Stimulated activated CD4-positive, alpha-beta T cell treated with anti-CD3 and anti-CD28 coated beads, Interleukin-4, amount 100 ng/mL, for 4 hours (primary cell): Measurements from ENCODE around the gene KRTAP12-1.

Experiments
- DNase-seq, 2 experiments: peaks; one replicate each; pipeline ENCODE4 v3.0.0-alpha.2; 2020

Gene KRTAP12-1, protein sequence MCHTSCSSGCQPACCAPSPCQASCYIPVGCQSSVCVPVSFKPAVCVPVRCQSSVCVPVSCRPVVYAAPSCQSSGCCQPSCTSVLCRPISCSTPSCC

DNA sequence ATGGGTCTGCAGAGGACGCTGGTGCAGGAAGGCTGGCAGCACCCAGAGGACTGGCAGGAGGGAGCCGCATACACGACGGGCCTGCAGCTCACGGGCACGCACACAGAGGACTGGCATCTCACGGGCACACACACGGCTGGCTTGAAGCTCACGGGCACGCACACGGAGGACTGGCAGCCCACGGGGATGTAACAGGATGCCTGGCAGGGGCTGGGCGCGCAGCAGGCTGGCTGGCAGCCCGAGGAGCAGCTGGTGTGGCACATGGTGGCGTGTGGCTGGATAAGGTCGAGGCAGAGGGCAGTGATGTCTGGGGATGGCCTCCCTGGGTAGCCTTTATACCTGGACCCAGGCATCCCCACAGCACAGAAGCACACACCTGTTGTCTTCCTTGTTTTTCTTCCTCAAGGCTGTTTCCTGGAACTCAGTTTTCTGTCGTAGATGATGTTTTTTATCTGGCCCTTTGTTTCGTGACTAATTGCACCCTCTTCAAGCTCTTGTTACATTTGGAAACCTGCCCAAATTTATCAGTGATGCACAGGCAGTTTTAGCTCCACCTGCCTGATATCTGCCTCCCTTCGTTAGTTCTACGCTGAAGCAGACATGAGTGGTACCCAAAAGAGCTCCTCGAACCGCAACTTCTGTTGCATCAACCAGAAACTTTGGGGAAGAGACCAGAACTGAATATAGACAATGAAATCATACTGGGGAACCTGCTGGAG, at the start of gene KRTAP12-1:
Gene KRTAP12-1 (minus strand): TSS at position 303 of the 719 bp plus-strand sequence. CDS start 40 bp downstream, at position 263.
- no peak for DNase-seq

- DNase-seq: no peak
These were observed 49.1 kb upstream of the KRTAP12-1 start for GRCh38 chr21:44730951-44731579.

DNA sequence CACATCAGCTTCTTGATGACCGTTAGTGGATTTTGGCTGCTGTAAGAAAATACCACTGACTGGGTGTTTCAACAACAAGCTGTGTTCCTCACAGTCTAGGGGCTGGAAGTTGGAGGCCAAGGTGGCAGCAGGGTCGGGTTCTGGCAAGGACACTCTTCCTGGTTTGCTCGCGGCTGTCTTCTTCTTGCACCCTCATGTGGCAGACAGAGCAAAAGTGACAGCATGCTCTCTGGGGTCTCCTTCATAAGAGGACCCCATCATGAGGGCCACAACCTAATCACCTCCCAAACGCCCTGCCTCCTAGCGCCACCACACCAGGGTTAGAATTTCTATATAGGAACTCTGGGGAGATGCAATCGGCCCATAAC, 48.0 kb upstream of the KRTAP12-1 start:
- DNase-seq: no peak

DNA sequence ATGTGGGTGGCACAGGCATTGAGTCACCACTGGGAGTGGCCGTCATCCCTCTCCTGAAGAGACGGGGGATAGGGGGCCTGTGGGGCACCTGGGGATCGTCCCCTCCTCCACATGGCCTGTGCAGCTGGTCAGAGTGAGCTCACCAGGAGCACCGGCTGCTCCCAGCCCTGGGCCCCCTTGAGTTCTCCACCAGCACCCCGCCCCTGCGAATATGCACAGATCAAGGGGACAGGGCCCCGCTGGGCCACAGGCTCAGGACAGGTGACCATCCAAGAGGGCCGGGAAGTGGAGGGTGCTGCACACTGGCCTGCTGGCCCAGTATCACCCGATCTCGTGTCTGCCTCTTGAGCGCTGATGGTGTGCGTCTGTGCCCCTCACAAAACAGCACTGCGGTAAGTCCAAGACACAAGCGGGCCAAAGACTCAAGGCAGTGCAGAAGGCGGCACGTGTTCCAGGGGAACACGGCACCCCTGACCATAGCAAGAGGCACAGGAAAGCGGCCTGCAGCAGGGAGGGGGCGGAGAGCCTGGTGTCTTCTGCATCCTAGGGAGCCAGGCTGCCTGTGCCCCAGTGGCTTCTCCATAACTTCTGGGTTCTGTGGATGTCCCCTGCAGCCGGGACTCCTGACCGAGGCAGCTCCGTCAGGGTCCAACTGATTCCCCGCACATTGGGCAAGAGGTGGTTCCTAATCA, 47.5 kb upstream of the KRTAP12-1 start:
- no peak for DNase-seq

DNA sequence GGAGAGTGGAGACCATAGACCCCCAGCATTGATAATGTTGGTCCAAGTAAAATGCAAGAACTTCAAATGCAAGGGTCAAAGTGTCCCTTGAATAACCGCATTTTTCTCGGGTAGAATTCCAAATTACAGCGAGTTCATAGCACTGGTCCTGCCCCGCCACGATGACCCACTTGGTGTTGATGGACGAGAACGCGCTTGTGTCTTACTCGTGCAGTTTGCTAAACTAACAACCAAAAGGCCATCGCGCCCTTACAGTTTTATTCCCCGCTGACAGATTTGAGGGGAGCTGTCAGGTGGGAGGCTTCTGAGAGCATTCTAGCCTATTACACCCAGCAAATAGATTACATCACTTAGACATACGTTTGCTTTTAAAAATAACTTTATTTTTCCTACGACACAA, 46.8 kb upstream of the KRTAP12-1 start:
- DNase-seq: no peak

DNA sequence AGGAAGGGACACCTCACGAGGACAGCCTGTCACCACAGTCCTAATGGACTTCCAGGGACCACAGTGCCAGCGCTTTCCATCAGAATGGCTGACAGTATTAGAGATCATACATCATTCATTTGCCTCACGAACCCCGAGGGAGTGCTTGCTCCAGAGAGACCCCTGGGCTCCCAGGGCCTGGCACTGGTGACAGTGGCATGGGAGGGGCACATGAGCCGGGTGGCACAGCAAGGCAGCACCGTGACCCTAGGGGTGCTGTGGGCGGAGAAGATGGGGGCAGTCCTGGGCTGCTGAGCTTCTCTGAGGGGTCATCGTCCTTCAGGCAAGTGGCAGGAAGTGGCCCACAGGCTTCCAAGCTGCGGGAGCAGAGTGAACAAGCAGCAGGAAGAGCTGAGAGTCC, 45.8 kb upstream of the KRTAP12-1 start:
- no peak for DNase-seq

- no peak for DNase-seq
These were observed 45.4 kb upstream of the KRTAP12-1 start for GRCh38 chr21:44727321-44727720.

DNA sequence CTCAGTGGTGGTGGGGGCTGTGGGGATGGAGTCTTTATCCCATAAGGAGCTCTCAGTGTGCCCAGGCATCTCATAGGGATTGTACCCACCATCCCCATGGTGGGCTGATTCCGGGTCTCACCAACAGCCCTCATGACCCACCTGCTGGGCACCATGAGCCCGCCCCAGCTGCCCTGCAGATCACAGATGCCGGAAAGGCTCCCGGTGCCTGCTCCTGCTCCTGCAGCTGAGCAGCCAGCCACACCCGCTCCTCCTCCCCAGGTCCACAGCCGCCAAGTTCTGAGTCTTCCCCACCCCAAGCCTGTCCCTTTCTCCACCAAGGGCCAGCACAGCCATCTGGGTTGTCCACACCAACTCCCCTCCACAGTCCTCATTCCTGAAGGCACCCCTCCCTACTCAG, 44.9 kb upstream of the KRTAP12-1 start:
- DNase-seq: no peak

DNA sequence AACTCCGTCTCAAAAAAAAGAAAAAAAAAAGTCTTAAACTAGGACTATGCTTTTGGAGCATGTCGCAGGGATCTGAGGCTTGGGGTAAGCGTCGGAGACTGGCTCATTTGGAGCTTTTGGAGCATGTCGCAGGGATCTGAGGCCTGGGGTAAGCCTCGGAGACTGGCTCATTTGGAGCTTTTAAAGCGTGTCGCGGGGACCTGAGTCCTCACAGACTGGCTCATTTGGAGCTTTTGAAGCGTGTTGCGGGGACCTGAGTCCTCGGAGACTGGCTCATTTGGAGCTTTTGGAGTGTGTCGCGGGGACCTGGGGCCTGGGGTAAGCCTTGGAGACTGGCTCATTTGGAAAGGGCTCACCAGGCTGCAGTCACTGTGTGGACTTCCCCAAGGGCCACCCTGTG, 43.0 kb upstream of the KRTAP12-1 start:
- no peak for DNase-seq

- DNase-seq: no peak
These were observed 42.2 kb upstream of the KRTAP12-1 start for GRCh38 chr21:44724196-44724595.

DNA sequence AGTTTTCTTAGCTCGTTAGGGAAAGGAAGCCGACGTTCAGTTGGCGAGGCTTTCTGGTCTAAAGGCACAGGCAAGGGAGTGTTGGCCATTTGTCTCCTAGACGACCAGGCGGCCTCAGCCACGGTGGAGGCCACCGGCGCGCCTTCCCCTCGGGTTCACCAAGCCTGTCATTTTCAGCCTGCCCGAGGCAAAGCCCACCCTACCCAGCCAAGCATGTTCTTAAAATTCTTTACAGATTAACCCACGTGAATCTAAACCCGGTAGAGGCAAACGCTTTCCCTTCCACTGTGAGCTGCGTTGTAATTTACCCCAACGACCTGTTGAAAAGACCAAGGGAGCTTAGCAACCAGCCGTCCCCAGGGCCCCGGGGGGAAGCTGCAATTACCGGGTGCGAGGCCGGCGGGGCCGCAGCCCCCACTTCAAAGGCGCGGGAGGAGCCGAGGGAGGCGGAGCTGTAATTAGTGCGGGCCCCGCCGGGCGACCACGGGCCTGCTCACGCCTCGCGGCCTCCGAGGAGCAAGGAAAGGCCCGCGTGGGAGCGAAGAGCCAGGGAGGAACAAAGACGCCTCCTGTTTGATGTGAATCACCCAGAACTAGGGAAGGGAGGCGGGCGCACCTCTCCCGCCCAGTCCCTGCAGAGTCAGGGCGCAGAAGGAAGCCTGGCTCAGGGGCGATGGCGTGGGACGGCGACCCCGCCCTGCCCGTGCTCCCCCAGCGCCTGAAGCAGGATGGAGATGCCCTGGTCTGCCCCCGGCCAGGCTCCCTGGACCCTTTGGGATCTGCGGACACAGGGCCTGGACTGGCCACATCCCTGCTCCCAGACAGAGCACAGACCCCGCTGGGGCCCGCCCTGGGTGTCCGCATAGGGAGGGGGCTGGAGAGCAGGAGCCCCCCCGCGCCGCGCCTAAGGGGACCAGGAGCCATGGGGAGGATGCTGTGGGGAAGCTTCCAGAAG, 41.5 kb upstream of the KRTAP12-1 start:
- DNase-seq: no peak

DNA sequence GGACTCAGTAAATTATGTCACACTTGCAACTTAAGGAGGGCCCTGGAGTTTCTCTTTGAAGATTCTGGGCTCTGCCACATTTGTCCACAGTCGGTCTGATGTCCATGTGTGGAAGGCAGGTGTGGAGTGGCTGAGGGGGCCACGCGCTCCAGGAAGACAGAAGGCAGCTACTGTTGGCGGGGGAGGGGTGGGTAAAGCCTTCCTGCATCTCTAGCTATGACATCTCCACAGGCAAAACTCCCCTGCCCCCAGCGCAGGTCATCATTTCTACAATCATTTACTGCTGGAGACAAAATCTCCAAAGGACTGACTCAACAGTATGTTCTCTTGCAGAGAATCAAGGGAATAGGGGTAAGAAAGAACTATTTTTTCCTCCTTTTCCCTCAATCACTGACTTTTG, 40.8 kb upstream of the KRTAP12-1 start:
- DNase-seq: no peak

DNA sequence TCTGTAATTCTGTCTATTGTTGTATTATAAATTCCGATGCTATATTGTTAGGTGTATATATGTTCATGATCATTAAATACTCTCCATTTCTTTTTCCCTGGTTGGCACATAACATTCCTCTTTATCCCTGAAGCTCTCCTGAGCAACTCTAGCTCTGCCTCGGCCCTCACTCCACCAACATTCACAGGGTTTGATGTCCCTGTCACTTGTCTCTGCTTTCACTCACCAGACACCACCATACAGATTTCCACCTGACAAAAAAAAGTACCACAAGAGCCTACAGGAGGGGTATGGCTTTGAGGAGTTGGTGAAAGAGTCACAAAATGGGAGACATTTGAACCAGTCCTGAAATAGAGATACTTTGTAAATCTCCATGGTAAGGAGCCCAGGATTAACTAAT, 38.2 kb upstream of the KRTAP12-1 start:
- DNase-seq: no peak

- DNase-seq: no peak
These were observed 36.6 kb upstream of the KRTAP12-1 start for GRCh38 chr21:44718571-44718970.

DNA sequence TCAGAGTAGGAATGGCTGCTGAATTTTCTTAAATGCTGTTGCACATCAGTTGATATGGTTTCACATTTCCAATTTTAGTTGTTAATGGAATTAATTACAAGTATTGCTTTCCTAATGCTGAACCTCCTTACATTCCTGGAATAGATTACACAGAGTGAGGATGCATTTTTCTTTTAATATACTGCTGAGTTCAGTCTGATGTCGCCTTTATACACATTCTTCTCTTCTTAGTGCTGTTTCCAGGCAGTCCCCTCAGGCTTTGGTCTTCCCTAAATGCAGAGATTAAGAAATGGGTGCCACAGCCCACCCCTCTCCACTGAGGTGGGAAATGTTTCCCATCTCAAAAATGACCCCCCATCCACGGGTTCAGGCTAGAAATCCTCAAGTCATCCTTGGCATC, 36.1 kb upstream of the KRTAP12-1 start:
- DNase-seq: no peak

- no peak for DNase-seq
These were observed 35.0 kb upstream of the KRTAP12-1 start for GRCh38 chr21:44716984-44717383.

DNA sequence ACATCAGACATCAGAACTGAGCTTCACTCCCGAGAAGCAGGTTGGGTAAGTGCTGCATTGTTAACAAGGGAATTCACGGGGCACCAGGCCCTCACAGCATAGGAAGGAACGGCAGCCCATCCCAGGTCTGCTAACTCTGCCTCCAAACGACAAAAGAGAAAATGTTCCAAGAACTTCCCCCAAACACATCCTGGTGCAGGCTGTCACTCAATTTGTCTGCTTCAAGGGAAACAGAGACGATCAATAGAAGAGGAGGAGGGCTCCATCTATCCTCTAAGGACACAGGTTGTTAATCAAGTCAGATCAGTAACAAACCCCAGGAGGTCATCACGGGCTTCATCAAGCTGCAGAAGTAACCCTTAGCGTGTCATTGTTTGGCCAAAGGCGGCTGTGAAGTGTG, 32.9 kb upstream of the KRTAP12-1 start:
- no peak for DNase-seq

- no peak for DNase-seq
These were observed 31.9 kb upstream of the KRTAP12-1 start for GRCh38 chr21:44713846-44714245.

DNA sequence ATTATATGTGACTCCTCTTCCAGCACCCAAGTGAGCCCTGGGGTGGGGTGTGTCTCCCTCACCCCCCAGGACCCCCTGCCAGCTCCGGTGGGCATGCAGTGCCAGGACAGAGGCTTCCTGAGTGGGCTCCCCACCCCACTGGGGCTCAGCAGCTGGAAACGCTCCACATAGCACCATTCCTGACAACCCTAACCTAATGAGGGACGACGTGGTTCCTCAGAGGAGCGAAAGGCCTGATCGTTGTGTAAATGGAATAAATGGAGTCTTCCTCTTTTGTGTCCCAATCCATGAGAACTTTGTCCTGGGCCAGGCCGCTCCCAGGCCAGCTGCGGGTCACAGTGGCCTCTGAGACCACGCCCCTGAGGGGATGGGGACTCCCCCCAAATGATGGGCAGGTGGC, 31.2 kb upstream of the KRTAP12-1 start:
- no peak for DNase-seq

DNA sequence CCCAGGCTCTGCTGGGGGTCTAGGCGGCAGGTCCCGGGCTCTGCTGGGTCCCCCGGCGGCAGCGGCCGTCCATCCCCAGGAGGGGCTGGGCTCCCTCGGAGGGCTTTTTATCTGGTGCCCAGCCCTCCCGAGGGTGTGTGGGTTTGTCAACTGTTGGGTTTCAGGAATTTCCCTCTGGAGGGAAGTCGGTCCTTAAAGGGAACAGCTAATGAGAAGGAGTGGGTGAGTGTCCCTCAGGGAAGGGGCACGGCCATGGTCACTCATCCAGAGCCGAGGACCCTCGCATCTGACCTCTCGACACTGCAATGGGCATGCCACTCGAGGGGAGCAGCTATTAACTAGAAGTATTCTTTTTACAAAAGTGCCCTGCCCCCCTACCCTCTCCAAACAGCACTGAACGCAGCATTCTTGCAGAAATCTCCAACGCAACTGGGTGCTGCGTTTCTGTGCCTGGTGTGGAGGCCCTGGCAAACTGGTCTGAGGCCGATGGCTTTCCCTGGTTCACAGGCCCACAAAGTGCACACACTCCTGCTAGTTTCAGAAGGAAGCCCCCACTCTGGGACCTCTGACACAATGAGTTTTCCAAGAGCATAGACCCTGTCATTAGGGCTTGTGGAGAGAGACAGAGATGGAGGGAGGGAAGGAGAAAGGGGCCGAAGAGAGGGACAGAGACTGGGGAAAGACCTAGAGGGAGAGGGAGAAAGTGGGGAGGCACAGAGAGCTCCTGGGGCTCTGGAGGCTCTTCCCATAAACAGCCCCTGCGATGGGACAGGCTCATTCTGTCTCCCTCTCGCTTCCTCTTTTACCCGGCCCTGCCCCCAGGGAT, 30.5 kb upstream of the KRTAP12-1 start:
- DNase-seq: no peak

- DNase-seq: no peak
These were observed 29.6 kb upstream of the KRTAP12-1 start, which contains the start of gene TSPEAR for GRCh38 chr21:44711327-44712202. TSS of gene TSPEAR (minus strand) at chr21:44711572. CDS start at chr21:44711514, 58 bp downstream.
